Progenitor cell of endocrine pancreas (in vitro differentiated cells): ENCODE results near the gene TALDO1. TPM values are rescaled to one million over a fixed set of nuclear protein-coding genes. Genes with fewer than 3 reads are reported as not detected.

Experiments
- DNase-seq: peaks from one replicate; pipeline ENCODE4 v3.0.0; 2021; ENCODE audit warnings: low spot score; ENCODE audit not compliant: unreplicated experiment
- H3K27ac Mint-ChIP-seq: 2 replicates; pipeline ENCODE4 v1.8.0; 2021; ENCODE audit warnings: mild to moderate bottlenecking, moderate library complexity, mixed read lengths
- H3K27me3 Mint-ChIP-seq: 2 replicates; pipeline ENCODE4 v1.8.0; 2021; ENCODE audit warnings: mixed read lengths
- H3K36me3 Mint-ChIP-seq: 2 replicates; pipeline ENCODE4 v1.8.0; 2022; ENCODE audit warnings: mixed read lengths; ENCODE audit not compliant: insufficient read depth
- H3K4me1 Mint-ChIP-seq: 2 replicates; pipeline ENCODE4 v1.8.0; 2021; ENCODE audit warnings: low read depth, mixed read lengths
- H3K4me3 Mint-ChIP-seq: 2 replicates; pipeline ENCODE4 v1.8.0; 2021; ENCODE audit warnings: low read depth, mild to moderate bottlenecking, moderate library complexity, mixed read lengths
- H3K9me3 Mint-ChIP-seq: 2 replicates; pipeline ENCODE4 v1.8.0; 2021; ENCODE audit warnings: low read depth, mixed read lengths
- CTCF ChIP-seq: fragments of 200-600 bp; sonication (generic); IDR thresholded peaks from one replicate; pipeline ENCODE4 v1.5.0; 2021; ENCODE audit warnings: antibody characterized with exemption, mild to moderate bottlenecking; ENCODE audit not compliant: unreplicated experiment
- total RNA-seq: library from RNA; stranded (reverse); gene quantifications from 2 replicates; pipeline ENCODE4 v1.2.1, GENCODE V29; 2021

TALDO1 gene
- total RNA-seq, 1 donor from 2014 or later = 112 TPM

GRCh38 chr11:788009-788640, 40.9 kb downstream of the TALDO1 start:
- Mint-ChIP-seq H3K4me1 (peaks cover 6% of the 10 kb centered on the region), H3K4me3 (no peak overlapping the region), H3K9me3 (no peaks in the 10 kb centered on the region), H3K36me3 (peaks cover 3% of the 10 kb centered on the region), H3K27ac (no peak overlapping the region), H3K27me3 (no peaks in the 10 kb centered on the region)
- no peak for TF ChIP-seq CTCF
- no peak for DNase-seq

GRCh38 chr11:788953-789940, 42.0 kb downstream of the TALDO1 start:
- no peaks in the 10 kb centered on the region for H3K4me1 Mint-ChIP-seq
- no peaks in the 10 kb centered on the region for H3K9me3 Mint-ChIP-seq
- TF ChIP-seq CTCF = no peak
- DNase-seq = no peak
- no peaks in the 10 kb centered on the region for H3K27me3 Mint-ChIP-seq
- no peak overlapping the region for H3K27ac Mint-ChIP-seq
- H3K36me3 Mint-ChIP-seq = no peaks in the 10 kb centered on the region
- H3K4me3 Mint-ChIP-seq = no peak overlapping the region

GRCh38 chr11:789943-790342, 42.7 kb downstream of the TALDO1 start, which contains the start of gene CEND1:
CEND1 (minus strand) TSS chr11:790090; CDS start chr11:788576, 1,514 bp downstream.
- Mint-ChIP-seq H3K27ac (no peak within 1 kb of the TSS), H3K36me3 (no peaks in the 10 kb centered on the region), H3K27me3 (no peaks in the 10 kb centered on the region), H3K4me1 (no peaks in the 10 kb centered on the region), H3K9me3 (no peaks in the 10 kb centered on the region), H3K4me3 (no peak within 1 kb of the TSS)
- TF ChIP-seq CTCF = no peak
- DNase-seq = no peak

GRCh38 chr11:790721-791564, 43.7 kb downstream of the TALDO1 start:
- no peak for TF ChIP-seq CTCF
- Mint-ChIP-seq H3K4me1 (peaks cover under 1% of the 10 kb centered on the region), H3K27me3 (no peaks in the 10 kb centered on the region), H3K9me3 (no peaks in the 10 kb centered on the region), H3K36me3 (no peaks in the 10 kb centered on the region), H3K27ac (no peak overlapping the region), H3K4me3 (no peak overlapping the region)
- no peak for DNase-seq
